GM21360 (cell line): ENCODE results near the gene ARF3.
"Not testable (repeated sequence)": the region's sequence is repeated elsewhere in the genome, so short reads cannot be mapped to it uniquely, and the experiment has no call there.

ENCODE experiments used
- ATAC-seq: cut with Tn5 transposase; IDR thresholded peaks from one replicate; pipeline ENCODE4 v1.9.1; 2021; ENCODE audit warnings: mild to moderate bottlenecking, moderate library complexity; ENCODE audit not compliant: unreplicated experiment

Gene ARF3

GRCh38 chr12:48932878-48933277 is 24.4 kb downstream of the ARF3 start:
- ATAC-seq = no peak

GRCh38 chr12:48930475-48930874 is 26.8 kb downstream of the ARF3 start:
- no peak for ATAC-seq

GRCh38 chr12:48929551-48929950 is 27.7 kb downstream of the ARF3 start:
- ATAC-seq = no peak

GRCh38 chr12:48927261-48927660 is 30.0 kb downstream of the ARF3 start:
- no peak for ATAC-seq

GRCh38 chr12:48925304-48926011 is 31.8 kb downstream of the ARF3 start, which contains the start of gene FKBP11:
Gene FKBP11, minus strand, starts transcription at chr12:48925492. Its CDS starts 64 bp downstream, at chr12:48925428.
- no peak for ATAC-seq

- peak; percentile 76 for ATAC-seq
Measured at GRCh38 chr12:48924617-48925303, 32.5 kb downstream of the ARF3 start.

- no peak for ATAC-seq
Measured at GRCh38 chr12:48923117-48923516, 34.2 kb downstream of the ARF3 start.

- ATAC-seq = no peak
Measured at GRCh38 chr12:48917857-48918537, 39.3 kb downstream of the ARF3 start.

- ATAC-seq = no peak
Measured at GRCh38 chr12:48910196-48910595, 47.1 kb downstream of the ARF3 start.

- ATAC-seq = not testable (repeated sequence)
Measured at GRCh38 chr12:48909698-48910097, 47.6 kb downstream of the ARF3 start.

- no peak for ATAC-seq
Measured at GRCh38 chr12:48907245-48907644, 50.0 kb downstream of the ARF3 start.

GRCh38 chr12:48903982-48904411 is 53.3 kb downstream of the ARF3 start:
- peak; percentile 71 for ATAC-seq

GRCh38 chr12:48903363-48903981 is 53.8 kb downstream of the ARF3 start:
- ATAC-seq = no peak

GRCh38 chr12:48901278-48901677 is 56.0 kb downstream of the ARF3 start:
- peak; percentile 51 for ATAC-seq

GRCh38 chr12:48899651-48900050 is 57.6 kb downstream of the ARF3 start:
- no peak for ATAC-seq

GRCh38 chr12:48894271-48894670 is 63.0 kb downstream of the ARF3 start:
- ATAC-seq = no peak

- ATAC-seq = no peak
Measured at GRCh38 chr12:48890657-48891418, 66.4 kb downstream of the ARF3 start.

- no peak for ATAC-seq
Measured at GRCh38 chr12:48889679-48890078, 67.6 kb downstream of the ARF3 start.
